IPS DF 6.9 (cell line): ENCODE results near the gene CD36.
"Not testable (repeated sequence)": the region's sequence is repeated elsewhere in the genome, so short reads cannot be mapped to it uniquely, and the experiment has no call there.

Experiments
- DNase-seq: peaks from one replicate; pipeline ENCODE4 v3.0.0-alpha.2; 2013; ENCODE audit warnings: low read depth, low spot score
- H3K27ac ChIP-seq: one replicate; pipeline ENCODE4 v1.5.1; 2013; ENCODE audit warnings: low read length, control low read depth
- H3K27me3 ChIP-seq: 2 replicates; pipeline ENCODE4 v1.6.1; 2013; ENCODE audit warnings: mild to moderate bottlenecking, low read length; ENCODE audit not compliant: control insufficient read depth, insufficient read depth
- H3K36me3 ChIP-seq: 2 replicates; pipeline ENCODE4 v1.6.1; 2013; ENCODE audit warnings: low read length; ENCODE audit not compliant: control insufficient read depth, insufficient read depth
- H3K4me1 ChIP-seq: 2 replicates; pipeline ENCODE4 v1.6.1; 2013; ENCODE audit warnings: low read length; ENCODE audit not compliant: control insufficient read depth, insufficient read depth
- H3K4me3 ChIP-seq: 2 replicates; pipeline ENCODE4 v1.5.1; 2013; ENCODE audit warnings: mild to moderate bottlenecking, low read length
- H3K9me3 ChIP-seq: 2 replicates; pipeline ENCODE4 v1.6.1; 2013; ENCODE audit warnings: low read length, inconsistent platforms; ENCODE audit not compliant: control insufficient read depth, insufficient read depth
- WGBS: extraction: QIAGEN DNeasy Blood & Tissue Kit; methylation state at CpG from one replicate; pipeline ENCODE4 v1.1.7; 2013; ENCODE audit warnings: mixed read lengths, missing lambda C conversion rate; ENCODE audit not compliant: insufficient read length, insufficient coverage; 5-methylcytosine and 5-hydroxymethylcytosine counted together

The CD36 gene

DNA sequence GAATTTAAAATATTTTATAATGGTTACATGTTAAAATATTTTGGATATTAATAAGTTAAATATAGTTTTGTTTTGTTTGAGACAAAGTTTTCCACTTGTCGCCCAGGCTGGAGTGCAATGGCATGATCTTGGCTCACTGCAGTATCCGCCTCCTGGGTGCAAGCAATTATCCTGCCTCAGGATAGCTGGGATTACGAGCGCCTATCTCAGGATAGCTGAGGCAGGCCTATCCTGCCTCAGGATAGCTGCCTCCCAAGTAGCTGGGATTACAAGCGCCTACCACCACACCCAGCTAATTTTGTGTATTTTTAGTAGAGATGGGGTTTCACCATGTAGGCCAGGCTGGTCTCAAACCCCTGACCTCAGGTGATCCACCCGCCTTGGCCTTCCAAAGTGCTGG is 30.9 kb downstream of the CD36 start:
- not testable (repeated sequence) for H3K27ac ChIP-seq, H3K4me1 ChIP-seq, H3K27me3 ChIP-seq, H3K36me3 ChIP-seq, DNase-seq, H3K4me3 ChIP-seq, H3K9me3 ChIP-seq
- no CpG with 5 or more reads among the region's 6 CpGs for WGBS

DNA sequence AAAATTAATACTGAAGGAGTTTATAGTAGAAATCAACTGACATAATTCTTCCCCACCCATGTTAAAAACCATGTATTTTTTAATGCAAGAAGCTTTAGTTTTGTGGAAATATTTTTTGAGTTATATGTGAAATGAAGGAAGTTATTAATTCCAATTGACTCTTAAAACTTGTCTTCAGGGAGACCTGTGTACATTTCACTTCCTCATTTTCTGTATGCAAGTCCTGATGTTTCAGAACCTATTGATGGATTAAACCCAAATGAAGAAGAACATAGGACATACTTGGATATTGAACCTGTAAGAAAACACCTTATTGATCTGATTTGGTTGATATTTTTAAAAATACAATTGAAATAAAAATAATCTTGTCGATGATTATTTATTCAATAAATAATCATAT is 33.3 kb downstream of the CD36 start:
- DNase-seq, result no peak
- Histone ChIP-seq H3K36me3 (no peaks in the 10 kb centered on the region), H3K4me1 (no peaks in the 10 kb centered on the region), H3K27ac (no peak overlapping the region), H3K4me3 (no peak overlapping the region), H3K9me3 (no peaks in the 10 kb centered on the region), H3K27me3 (no peaks in the 10 kb centered on the region)
- WGBS, result no CpG with 5 or more reads among the region's 1 CpG

DNA sequence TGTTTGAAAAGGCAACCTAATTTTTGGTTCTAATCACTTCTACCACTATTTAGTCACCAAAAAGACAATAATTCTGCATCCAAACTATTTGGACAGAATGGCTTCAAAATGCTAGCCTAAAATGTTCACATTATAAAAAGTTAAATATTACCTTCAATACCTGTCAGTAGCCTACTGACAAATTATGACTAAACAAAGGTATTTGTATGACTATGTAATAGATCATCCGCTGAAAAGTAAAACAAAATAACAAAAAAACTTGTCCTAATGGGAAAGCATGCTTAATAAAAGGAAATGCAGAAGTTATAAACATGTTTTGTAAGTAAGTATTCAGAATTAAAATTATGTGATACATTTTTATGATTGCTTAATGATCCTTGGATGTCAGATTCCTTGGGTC is 36.6 kb downstream of the CD36 start:
- H3K4me3 ChIP-seq, result no peak overlapping the region
- no peaks in the 10 kb centered on the region for H3K27me3 ChIP-seq
- no CpG with 5 or more reads among the region's 1 CpG for WGBS
- H3K4me1 ChIP-seq, result no peaks in the 10 kb centered on the region
- H3K27ac ChIP-seq, result no peak overlapping the region
- no peaks in the 10 kb centered on the region for H3K9me3 ChIP-seq
- H3K36me3 ChIP-seq, result no peaks in the 10 kb centered on the region
- DNase-seq, result no peak

DNA sequence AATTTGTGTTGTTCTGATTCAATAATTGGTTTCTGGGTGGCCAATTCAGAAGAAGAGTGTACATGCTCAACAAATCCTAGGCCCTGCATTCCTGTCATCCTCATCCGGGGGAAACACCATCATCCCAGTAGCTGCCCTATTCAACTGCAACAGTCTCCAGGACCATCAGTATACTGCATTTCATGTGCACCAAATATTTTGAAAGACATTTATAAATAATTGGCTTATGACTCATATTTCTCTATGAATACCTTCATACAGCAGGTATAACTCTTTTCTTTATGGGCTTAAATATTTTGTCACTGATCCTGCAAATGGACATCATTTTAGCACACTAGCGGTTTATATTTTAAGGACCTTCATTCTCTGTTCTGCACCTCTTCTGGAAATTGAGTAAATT is 38.0 kb downstream of the CD36 start:
- H3K9me3 ChIP-seq, result no peaks in the 10 kb centered on the region
- no peak overlapping the region for H3K4me3 ChIP-seq
- no peak overlapping the region for H3K27ac ChIP-seq
- WGBS, result no CpG with 5 or more reads among the region's 2 CpGs
- no peaks in the 10 kb centered on the region for H3K36me3 ChIP-seq
- H3K27me3 ChIP-seq, result no peaks in the 10 kb centered on the region
- H3K4me1 ChIP-seq, result no peaks in the 10 kb centered on the region
- DNase-seq, result no peak

DNA sequence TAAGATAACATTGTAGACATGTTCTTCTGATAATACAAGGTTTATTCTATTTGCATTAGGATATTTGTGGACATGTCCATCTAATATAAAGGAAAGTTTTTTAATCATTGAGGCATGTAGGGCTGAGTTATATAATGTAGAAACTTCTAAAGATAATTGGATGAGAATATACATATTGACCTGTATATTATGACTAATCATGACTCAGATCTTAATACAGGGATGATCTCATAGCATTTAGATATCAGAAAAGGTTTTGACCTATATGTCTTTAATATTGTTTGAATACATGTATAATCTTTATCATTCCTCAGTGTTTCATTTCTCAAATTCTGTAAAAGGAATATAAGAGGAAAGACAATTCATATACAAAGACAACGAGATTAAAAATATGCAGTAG is 39.2 kb downstream of the CD36 start:
- DNase-seq, result no peak
- no CpG with 5 or more reads among the region's 1 CpG for WGBS
- H3K4me1 ChIP-seq, result no peaks in the 10 kb centered on the region

DNA sequence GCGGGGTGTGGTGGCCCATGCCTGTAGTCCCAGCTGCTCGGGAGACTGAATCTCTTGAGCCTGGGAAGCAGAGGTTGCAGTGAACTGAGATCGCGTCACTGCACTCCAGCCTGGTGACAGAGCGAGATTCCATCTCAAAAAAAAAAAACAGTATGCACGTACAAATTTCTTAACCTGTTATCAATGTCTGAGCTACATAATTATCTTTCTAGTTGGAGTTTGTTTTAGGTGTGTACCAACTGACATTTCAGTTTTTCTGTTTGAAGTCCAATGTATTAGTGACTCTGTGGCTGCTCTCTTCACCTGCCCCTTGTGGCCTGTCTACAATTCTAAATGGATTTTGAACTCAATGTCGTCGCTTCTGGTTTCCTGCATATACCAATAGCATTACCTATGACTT is 40.3 kb downstream of the CD36 start:
- H3K27ac ChIP-seq, result no peak overlapping the region
- no CpG with 5 or more reads among the region's 8 CpGs for WGBS
- H3K4me3 ChIP-seq, result no peak overlapping the region
- no peak for DNase-seq
- no peaks in the 10 kb centered on the region for H3K36me3 ChIP-seq
- no peaks in the 10 kb centered on the region for H3K27me3 ChIP-seq
- no peaks in the 10 kb centered on the region for H3K4me1 ChIP-seq
- no peaks in the 10 kb centered on the region for H3K9me3 ChIP-seq

More for the DNA sequence above, 39.2 kb downstream of the CD36 start:
- Histone ChIP-seq H3K27ac (no peak overlapping the region), H3K36me3 (no peaks in the 10 kb centered on the region), H3K4me3 (no peak overlapping the region), H3K9me3 (no peaks in the 10 kb centered on the region), H3K27me3 (no peaks in the 10 kb centered on the region)

DNA sequence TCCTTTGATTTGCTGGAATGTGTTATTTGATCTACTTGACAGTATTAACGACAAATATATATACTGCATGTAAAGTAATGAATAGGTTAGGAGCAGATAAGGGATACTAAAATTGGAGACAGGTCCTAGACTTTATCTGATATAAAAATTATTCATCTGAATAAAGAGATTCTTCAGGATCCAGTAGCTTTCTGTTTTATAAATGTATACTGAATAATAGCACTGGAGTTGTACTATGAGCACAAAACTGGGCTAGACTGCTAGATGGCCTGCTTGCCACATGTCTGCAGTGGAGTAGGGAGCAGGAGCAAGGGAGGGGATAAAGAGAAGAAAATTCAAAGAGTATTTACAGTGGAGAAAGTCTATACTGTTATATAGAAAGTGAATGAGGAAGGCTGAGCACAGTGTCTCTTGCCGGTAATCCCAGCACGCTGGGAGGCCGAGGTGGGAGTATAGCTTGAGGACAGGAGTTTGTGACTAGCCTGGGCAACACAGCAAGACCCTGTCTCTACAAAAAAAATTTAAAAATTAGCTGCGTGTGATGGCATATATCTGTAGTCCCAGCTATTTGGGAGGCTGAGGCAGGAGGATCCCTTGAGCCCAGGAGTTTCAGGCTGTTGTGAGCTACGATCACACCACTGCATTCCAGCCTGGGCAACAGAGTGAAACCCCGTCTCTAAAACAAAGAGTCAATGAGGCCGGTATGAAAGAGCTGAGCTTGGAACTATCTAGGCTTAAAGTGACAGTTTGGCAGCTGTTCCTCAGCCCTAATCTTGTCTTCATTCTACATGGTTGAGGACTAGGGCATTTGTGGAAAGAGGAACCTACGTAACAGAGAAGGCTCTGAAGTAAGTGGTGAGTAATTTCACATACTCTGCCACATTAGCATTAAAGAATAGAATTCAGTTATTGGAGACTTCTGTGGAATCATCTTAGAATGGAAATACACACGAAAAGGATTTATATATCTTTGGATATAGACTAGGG is 41.8 kb downstream of the CD36 start:
- H3K4me3 ChIP-seq, result no peak overlapping the region
- H3K27me3 ChIP-seq, result no peaks in the 10 kb centered on the region
- H3K27ac ChIP-seq, result no peak overlapping the region
- WGBS, result no CpG with 5 or more reads among the region's 10 CpGs
- no peak for DNase-seq
- no peaks in the 10 kb centered on the region for H3K4me1 ChIP-seq
- no peaks in the 10 kb centered on the region for H3K36me3 ChIP-seq
- H3K9me3 ChIP-seq, result no peaks in the 10 kb centered on the region

DNA sequence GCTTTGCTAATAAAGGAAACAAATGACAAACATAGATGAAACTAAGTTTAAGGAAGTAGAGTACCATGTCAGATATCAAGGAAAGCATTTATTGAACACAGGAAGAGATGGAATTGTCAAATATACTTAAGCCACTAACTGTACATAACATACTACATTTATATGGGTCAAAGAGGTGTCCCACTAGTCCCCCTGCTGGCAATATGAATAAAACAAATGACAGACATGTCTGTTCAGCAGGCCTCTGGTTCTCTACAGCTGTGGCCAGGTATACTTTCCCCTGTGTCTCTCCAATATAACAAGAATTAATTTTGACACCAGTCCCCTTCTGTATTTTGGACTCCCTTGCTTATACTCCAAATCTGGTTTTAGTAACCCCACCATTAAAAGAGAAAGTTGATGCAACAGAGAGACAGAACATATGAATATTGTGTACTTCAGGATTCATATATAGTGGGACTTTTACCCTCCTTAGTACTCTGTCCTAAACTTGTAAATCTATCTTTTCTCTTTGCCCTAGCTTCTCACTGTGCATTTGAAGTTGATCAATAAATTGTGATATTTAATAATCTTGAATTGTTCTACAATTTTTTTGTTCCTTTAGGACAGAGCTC is 42.9 kb downstream of the CD36 start:
- Histone ChIP-seq H3K9me3 (no peaks in the 10 kb centered on the region), H3K4me1 (no peaks in the 10 kb centered on the region), H3K4me3 (no peak overlapping the region), H3K27me3 (no peaks in the 10 kb centered on the region), H3K27ac (no peak overlapping the region), H3K36me3 (no peaks in the 10 kb centered on the region)
- DNase-seq, result no peak

DNA sequence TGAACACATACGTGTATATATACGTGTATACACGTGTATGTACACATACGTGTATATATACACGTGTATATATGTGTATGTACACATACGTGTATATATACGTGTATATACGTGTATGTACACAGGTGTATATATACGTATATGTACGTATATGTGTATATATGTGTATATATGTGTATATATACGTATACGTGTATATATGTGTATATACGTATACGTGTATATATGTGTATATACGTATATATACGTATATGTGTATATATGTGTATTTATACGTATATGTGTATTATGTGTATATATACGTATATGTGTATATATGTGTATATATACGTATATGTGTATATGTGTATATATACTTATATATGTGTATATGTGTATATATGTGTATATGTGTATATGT is 44.3 kb downstream of the CD36 start:
- Histone ChIP-seq H3K9me3 (no peaks in the 10 kb centered on the region), H3K36me3 (no peaks in the 10 kb centered on the region), H3K27ac (no peak overlapping the region), H3K4me3 (no peak overlapping the region), H3K27me3 (no peaks in the 10 kb centered on the region), H3K4me1 (no peaks in the 10 kb centered on the region)
- no peak for DNase-seq
- over 99% methylated on average over 10 of the region's 19 CpGs for WGBS

DNA sequence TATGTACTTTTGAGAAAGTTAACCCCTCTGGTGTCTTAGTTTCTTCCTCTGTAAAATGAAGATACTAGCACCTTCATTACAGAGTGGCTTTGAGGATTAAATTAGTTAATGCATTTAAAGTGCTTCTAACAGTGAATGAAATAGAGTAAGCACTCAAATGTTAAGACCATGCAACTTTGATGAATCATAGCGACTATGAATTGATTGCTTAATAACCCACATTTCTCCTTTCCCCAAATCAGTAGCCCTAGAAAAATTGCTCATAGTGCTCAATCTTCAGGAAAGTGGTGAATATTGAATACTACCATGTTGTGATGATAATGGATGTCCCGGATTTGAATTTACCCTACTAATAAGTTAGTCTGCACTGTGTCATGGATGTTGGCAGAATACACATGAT is 48.1 kb downstream of the CD36 start:
- no peaks in the 10 kb centered on the region for H3K9me3 ChIP-seq
- H3K27me3 ChIP-seq, result no peaks in the 10 kb centered on the region
- H3K4me3 ChIP-seq, result no peak overlapping the region
- H3K4me1 ChIP-seq, result no peaks in the 10 kb centered on the region
- WGBS, result no CpG with 5 or more reads among the region's 2 CpGs
- H3K27ac ChIP-seq, result no peak overlapping the region
- no peaks in the 10 kb centered on the region for H3K36me3 ChIP-seq
- no peak for DNase-seq
